ENCODE data around the gene MSANTD7. TPM values are rescaled to one million over a fixed set of nuclear protein-coding genes. Genes with fewer than 3 reads are reported as not detected.

Gene MSANTD7
- total RNA-seq, 1 experiment from 2014 or later = 14.3 TPM

DNA sequence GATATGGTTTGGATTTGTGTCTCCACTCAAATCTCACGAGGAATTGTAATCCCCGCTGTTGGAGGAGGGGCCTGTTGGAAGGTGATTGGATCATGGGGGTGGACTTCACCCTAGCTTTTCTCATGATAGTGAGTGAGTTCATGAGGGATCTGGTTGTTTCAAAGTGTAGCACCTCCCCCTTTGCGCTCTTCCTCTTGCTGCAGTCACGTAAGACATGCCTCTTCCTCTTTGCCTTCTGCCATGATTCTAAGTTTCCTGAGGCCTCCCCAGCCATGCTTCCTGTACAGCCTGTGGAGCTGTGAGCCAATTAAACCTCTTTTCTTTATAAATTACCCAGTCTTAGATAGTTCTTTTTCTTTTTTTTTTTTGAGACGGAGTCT, 17.3 kb upstream of the MSANTD7 start:
- H3K4me3 ChIP-seq (replicated peaks in 1 of 2; ENCODE audit: low read depth in 1 of 2, low read length in 2 of 2) = no peak overlapping the region
- H3K27me3 ChIP-seq (ENCODE audit: insufficient read depth, low read length) = peaks cover 3% of the 10 kb centered on the region; the same call in 1 of the 2 replicates
- ChIA-PET POLR2A (no interaction called here), RAD21 (ENCODE audit: low non-redundant PET in 1 of 2, low total read pairs in 2 of 2, uncharacterized antibody in 2 of 2, unreplicated experiment in 2 of 2) (no interaction called here), CTCF (no interaction called here)
- no peak overlapping the region for H3K9ac ChIP-seq (ENCODE audit: low read length)
- no peak overlapping the region for H3K27ac ChIP-seq (ENCODE audit: low read depth, low read length)
- intact Hi-C loops (cut with micrococcal nuclease) = loop anchor here (10.0 kb wide), 1 partner anchor 426 kb away; no protein-coding TSS in a partner anchor
- ATAC-seq (no peak), DNase-seq (ENCODE audit: low read depth, low spot score) (no peak)
- peaks cover 0 to 10% of the 10 kb centered on the region in 2 experiments; a peak in 1 of 4 replicates for H3K4me1 ChIP-seq (ENCODE audit: control insufficient read depth in 1 of 2, insufficient read depth in 2 of 2, low read length in 2 of 2)
- TF ChIP-seq, protein P1, sequence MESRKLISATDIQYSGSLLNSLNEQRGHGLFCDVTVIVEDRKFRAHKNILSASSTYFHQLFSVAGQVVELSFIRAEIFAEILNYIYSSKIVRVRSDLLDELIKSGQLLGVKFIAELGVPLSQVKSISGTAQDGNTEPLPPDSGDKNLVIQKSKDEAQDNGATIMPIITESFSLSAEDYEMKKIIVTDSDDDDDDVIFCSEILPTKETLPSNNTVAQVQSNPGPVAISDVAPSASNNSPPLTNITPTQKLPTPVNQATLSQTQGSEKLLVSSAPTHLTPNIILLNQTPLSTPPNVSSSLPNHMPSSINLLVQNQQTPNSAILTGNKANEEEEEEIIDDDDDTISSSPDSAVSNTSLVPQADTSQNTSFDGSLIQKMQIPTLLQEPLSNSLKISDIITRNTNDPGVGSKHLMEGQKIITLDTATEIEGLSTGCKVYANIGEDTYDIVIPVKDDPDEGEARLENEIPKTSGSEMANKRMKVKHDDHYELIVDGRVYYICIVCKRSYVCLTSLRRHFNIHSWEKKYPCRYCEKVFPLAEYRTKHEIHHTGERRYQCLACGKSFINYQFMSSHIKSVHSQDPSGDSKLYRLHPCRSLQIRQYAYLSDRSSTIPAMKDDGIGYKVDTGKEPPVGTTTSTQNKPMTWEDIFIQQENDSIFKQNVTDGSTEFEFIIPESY (IDR thresholded peaks at IDR 0.05; ENCODE audit: extremely low read depth, insufficient replicate concordance, low read length) = no peak
- TF ChIP-seq, protein P2, sequence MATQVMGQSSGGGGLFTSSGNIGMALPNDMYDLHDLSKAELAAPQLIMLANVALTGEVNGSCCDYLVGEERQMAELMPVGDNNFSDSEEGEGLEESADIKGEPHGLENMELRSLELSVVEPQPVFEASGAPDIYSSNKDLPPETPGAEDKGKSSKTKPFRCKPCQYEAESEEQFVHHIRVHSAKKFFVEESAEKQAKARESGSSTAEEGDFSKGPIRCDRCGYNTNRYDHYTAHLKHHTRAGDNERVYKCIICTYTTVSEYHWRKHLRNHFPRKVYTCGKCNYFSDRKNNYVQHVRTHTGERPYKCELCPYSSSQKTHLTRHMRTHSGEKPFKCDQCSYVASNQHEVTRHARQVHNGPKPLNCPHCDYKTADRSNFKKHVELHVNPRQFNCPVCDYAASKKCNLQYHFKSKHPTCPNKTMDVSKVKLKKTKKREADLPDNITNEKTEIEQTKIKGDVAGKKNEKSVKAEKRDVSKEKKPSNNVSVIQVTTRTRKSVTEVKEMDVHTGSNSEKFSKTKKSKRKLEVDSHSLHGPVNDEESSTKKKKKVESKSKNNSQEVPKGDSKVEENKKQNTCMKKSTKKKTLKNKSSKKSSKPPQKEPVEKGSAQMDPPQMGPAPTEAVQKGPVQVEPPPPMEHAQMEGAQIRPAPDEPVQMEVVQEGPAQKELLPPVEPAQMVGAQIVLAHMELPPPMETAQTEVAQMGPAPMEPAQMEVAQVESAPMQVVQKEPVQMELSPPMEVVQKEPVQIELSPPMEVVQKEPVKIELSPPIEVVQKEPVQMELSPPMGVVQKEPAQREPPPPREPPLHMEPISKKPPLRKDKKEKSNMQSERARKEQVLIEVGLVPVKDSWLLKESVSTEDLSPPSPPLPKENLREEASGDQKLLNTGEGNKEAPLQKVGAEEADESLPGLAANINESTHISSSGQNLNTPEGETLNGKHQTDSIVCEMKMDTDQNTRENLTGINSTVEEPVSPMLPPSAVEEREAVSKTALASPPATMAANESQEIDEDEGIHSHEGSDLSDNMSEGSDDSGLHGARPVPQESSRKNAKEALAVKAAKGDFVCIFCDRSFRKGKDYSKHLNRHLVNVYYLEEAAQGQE (IDR thresholded peaks at IDR 0.05; ENCODE audit: low read depth) = no peak
- BruUV-seq (replicated peaks) = no TSS peak
- H4K20me1 ChIP-seq (ENCODE audit: insufficient read depth) = no peaks in the 10 kb centered on the region
- H3K36me3 ChIP-seq (ENCODE audit: control insufficient read depth in 1 of 2, insufficient read depth in 2 of 2, low read length in 2 of 2) = no peaks in the 10 kb centered on the region
- H3K9me2 ChIP-seq (ENCODE audit: insufficient read depth) = no peaks in the 10 kb centered on the region
- H2AFZ ChIP-seq (ENCODE audit: low read depth, low read length, poor library complexity, severe bottlenecking) = no peak overlapping the region
- no peaks in the 10 kb centered on the region for H3K79me2 ChIP-seq (ENCODE audit: insufficient read depth, low read length)
- no peak overlapping the region for H3K4me2 ChIP-seq (ENCODE audit: low read length)
- no peaks in the 10 kb centered on the region for H3K9me3 ChIP-seq (ENCODE audit: control insufficient read depth in 1 of 2, insufficient read depth in 1 of 2, low read depth in 1 of 2, low read length in 2 of 2)
